GM12878 (cell line): ENCODE data around the gene SLMAP. TPM values are rescaled to one million over a fixed set of nuclear protein-coding genes. Genes with fewer than 3 reads are reported as not detected.

Experiments
- ATAC-seq: fragments of 200-7000 bp; cut with Tn5 transposase; 3 replicates; pipeline ENCODE4 v1.9.1; 2020; ENCODE audit warnings: mild to moderate bottlenecking, moderate library complexity
- BruUV-seq: library from RNA; stranded (reverse); fragments of 400-500 nt; replicated peaks from 2 replicates; lab custom pipeline; 2021; lab: Mats Ljungman, UMichigan
- CTCF ChIA-PET: fragments of 300-600 bp; sonication (Branson Sonifier 250); formaldehyde crosslinking; extraction: SDS; loops from one replicate; lab custom pipeline; 2021; ENCODE audit warnings: inconsistent platforms; lab: Yijun Ruan, JAX
- POLR2A ChIA-PET: fragments of 350-600 bp; formaldehyde crosslinking; extraction: SDS; loops from one replicate; lab custom pipeline; 2021; ENCODE audit warnings: inconsistent platforms; lab: Charles Lee
- RAD21 ChIA-PET: fragments of 300-600 bp; sonication (Branson Sonifier 250); formaldehyde crosslinking; loops from one replicate; lab custom pipeline; 2023; ENCODE audit warnings: antibody characterized with exemption; ENCODE audit not compliant: unreplicated experiment; lab: Charles Lee
- SMC1A ChIA-PET: fragments of 300-600 bp; sonication (Branson Sonifier 250); formaldehyde crosslinking; loops from one replicate; lab custom pipeline; 2023; ENCODE audit not compliant: unreplicated experiment, uncharacterized antibody; lab: Charles Lee
- DNase-seq: peaks from one replicate; pipeline ENCODE4 v3.0.0-alpha.2; 2011; ENCODE audit warnings: low read depth, low spot score
- FAIRE-seq: peaks from 3 replicates; lab custom pipeline; 2011; peaks lifted over from hg19 to GRCh38; lab: Jason Lieb, UNC
- H2AFZ ChIP-seq: 2 replicates; pipeline ENCODE4 v1.6.0; 2011; ENCODE audit warnings: low read depth, low read length, control low read depth; ENCODE audit not compliant: control insufficient read depth
- H3K27ac ChIP-seq: 2 replicates; pipeline ENCODE4 v1.5.1; 2011; ENCODE audit warnings: control low read depth; ENCODE audit not compliant: control insufficient read depth, insufficient read depth
- H3K27me3 ChIP-seq, 2 experiments: replicated peaks in 1 of 2; 2 replicates each; pipeline versions ENCODE4 v1.6.0 to v1.6.1; 2011; ENCODE audit warnings: low read length in 1 of 2; ENCODE audit not compliant: control insufficient read depth in 2 of 2, insufficient read depth in 2 of 2
- H3K36me3 ChIP-seq, 2 experiments: 2 replicates each; pipeline ENCODE4 v1.5.1; 2011; ENCODE audit warnings: low read length in 1 of 2; ENCODE audit not compliant: control insufficient read depth in 2 of 2, insufficient read depth in 2 of 2
- H3K4me1 ChIP-seq: 2 replicates; pipeline ENCODE4 v1.6.1; 2011; ENCODE audit warnings: mild to moderate bottlenecking, low read length, moderate library complexity, mixed read lengths; ENCODE audit not compliant: control insufficient read depth, insufficient read depth
- H3K4me2 ChIP-seq: 2 replicates; pipeline ENCODE4 v1.6.0; 2011; ENCODE audit warnings: control low read depth; ENCODE audit not compliant: control insufficient read depth, insufficient read depth
- H3K4me3 ChIP-seq: fragments of 200-600 bp; sonication (generic); 2 replicates; pipeline ENCODE4 v1.5.1; 2016
- H3K79me2 ChIP-seq: 2 replicates; pipeline ENCODE4 v1.6.0; 2011; ENCODE audit warnings: low read length; ENCODE audit not compliant: control insufficient read depth, insufficient read depth
- H3K9ac ChIP-seq: 2 replicates; pipeline ENCODE4 v1.8.0; 2011; ENCODE audit warnings: low read length, control low read depth, mixed read lengths; ENCODE audit not compliant: control insufficient read depth, insufficient read depth
- H3K9me3 ChIP-seq: replicated peaks from 3 replicates; pipeline ENCODE4 v1.5.1; 2011; ENCODE audit warnings: mild to moderate bottlenecking, low read length; ENCODE audit not compliant: control insufficient read depth, insufficient read depth
- H4K20me1 ChIP-seq: 2 replicates; pipeline ENCODE4 v1.6.0; 2011; ENCODE audit not compliant: control insufficient read depth, insufficient read depth
- BCL3 ChIP-seq: IDR thresholded peaks from 2 replicates; pipeline ENCODE4 v1.6.1; 2011; ENCODE audit warnings: borderline replicate concordance, low read depth, mild to moderate bottlenecking, moderate library complexity, low read length; ENCODE audit not compliant: insufficient read depth, poor library complexity, severe bottlenecking
- BMI1 ChIP-seq: fragments of 450-650 bp; IDR thresholded peaks from 2 replicates; pipeline ENCODE4 v1.6.1; 2016; ENCODE audit warnings: mild to moderate bottlenecking, moderate library complexity, borderline replicate concordance
- CHD2 ChIP-seq: IDR thresholded peaks from 2 replicates; pipeline ENCODE4 v1.6.1; 2011; ENCODE audit warnings: low read depth, low read length, improper control_type of control experiment, borderline replicate concordance
- CREM ChIP-seq: IDR thresholded peaks from 2 replicates; pipeline ENCODE4 v1.6.1; 2014; ENCODE audit warnings: antibody characterized with exemption, low read depth
- EP300 ChIP-seq, 2 experiments: fragments of 150-350 bp in 1 of 2; IDR thresholded peaks; 2 replicates each; pipeline ENCODE4 v1.6.1; 2011 to 2012; ENCODE audit warnings: low read depth in 2 of 2, low read length in 2 of 2, borderline replicate concordance in 1 of 2, improper control_type of control experiment in 1 of 2, inconsistent platforms in 1 of 2; ENCODE audit not compliant: control insufficient read depth in 1 of 2
- FOS ChIP-seq: IDR thresholded peaks from 3 replicates; pipeline ENCODE4 v1.6.1; 2011; ENCODE audit warnings: borderline replicate concordance; ENCODE audit not compliant: insufficient read length; ENCODE audit errors: extremely low read depth
- GATAD2B ChIP-seq: fragments of 450-650 bp; conservative IDR thresholded peaks from 2 replicates; pipeline ENCODE4 v1.6.1; 2017; ENCODE audit warnings: low read depth, mild to moderate bottlenecking, moderate library complexity
- IRF3 ChIP-seq: fragments of 450-650 bp; IDR thresholded peaks from 2 replicates; pipeline ENCODE4 v1.6.1; 2014; ENCODE audit warnings: mild to moderate bottlenecking
- JUND ChIP-seq: IDR thresholded peaks from 2 replicates; pipeline ENCODE4 v1.6.1; 2012; ENCODE audit warnings: low read depth, mild to moderate bottlenecking, low read length, improper control_type of control experiment, moderate library complexity
- LARP7 ChIP-seq: fragments of 450-650 bp; IDR thresholded peaks from 2 replicates; pipeline ENCODE4 v1.6.1; 2017; ENCODE audit warnings: mild to moderate bottlenecking
- MTA2 ChIP-seq: fragments of 450-650 bp; IDR thresholded peaks from 2 replicates; pipeline ENCODE4 v1.6.1; 2016; ENCODE audit warnings: low read depth, mild to moderate bottlenecking, moderate library complexity
- NR2F1 ChIP-seq: fragments of 450-650 bp; conservative IDR thresholded peaks from 2 replicates; pipeline ENCODE4 v1.6.1; 2017; ENCODE audit warnings: mild to moderate bottlenecking
- PKNOX1 ChIP-seq: fragments of 450-650 bp; IDR thresholded peaks from 2 replicates; pipeline ENCODE4 v1.6.1; 2016; ENCODE audit warnings: mild to moderate bottlenecking
- RCOR1 ChIP-seq: conservative IDR thresholded peaks from 2 replicates; pipeline ENCODE4 v1.6.1; 2012; ENCODE audit warnings: low read depth, low read length, improper control_type of control experiment
- RELA ChIP-seq: fragments of 450-650 bp; IDR thresholded peaks from 2 replicates; pipeline ENCODE4 v1.8.0; 2014; ENCODE audit warnings: borderline replicate concordance; ENCODE audit not compliant: partially characterized antibody
- SRF ChIP-seq, 2 experiments: IDR thresholded peaks; 2 replicates each; pipeline ENCODE4 v1.6.1; 2011; ENCODE audit warnings: low read depth in 2 of 2, low read length in 2 of 2, mild to moderate bottlenecking in 1 of 2, moderate library complexity in 1 of 2
- TBL1XR1 ChIP-seq: IDR thresholded peaks from 2 replicates; pipeline ENCODE4 v1.6.1; 2012; ENCODE audit warnings: low read depth, low read length, improper control_type of control experiment
- TCF7 ChIP-seq: IDR thresholded peaks from 2 replicates; pipeline ENCODE4 v1.6.1; 2014; ENCODE audit warnings: antibody characterized with exemption, borderline replicate concordance
- WGBS: methylation state at CpG from one replicate; pipeline ENCODE4 v1.1.6; 2016; ENCODE audit warnings: low lambda C conversion rate; ENCODE audit not compliant: insufficient replicate concordance, insufficient coverage; ENCODE audit errors: missing lambda C conversion rate; 5-methylcytosine and 5-hydroxymethylcytosine counted together
- in situ Hi-C: fragments of 300-500 bp; cut with MboI; formaldehyde crosslinking; loops from 9 replicates; pipeline ENCODE4 v1.14.3; 2018; ENCODE audit warnings: mixed read lengths
- intact Hi-C: fragments of 100-400 bp; cut with micrococcal nuclease; formaldehyde crosslinking; loops from one replicate; pipeline ENCODE4 v1.14.2; 2022; ENCODE audit not compliant: unreplicated experiment
- polyA plus RNA-seq, 11 experiments: library from polyadenylated mRNA; depleted of rRNA in 4 of 11; unstranded in 6 of 11; stranded (reverse) in 5 of 11; fragments of >200 nt; fragmentation: Nextera tagmentation in 4 of 11; fragmentation: Illumina TruSeq in 1 of 11; extraction: Ambion mirVana in 4 of 11; extraction: Trizol in 1 of 11; gene quantifications; 1 replicate in 1 of 11; 2 replicates in 10 of 11; pipeline versions ENCODE4 v1.2.1 to v1.2.3, GENCODE V29; 2011 to 2016; ENCODE audit warnings: inconsistent platforms in 2 of 11, missing spikeins in 2 of 11, low read depth in 1 of 11
- total RNA-seq, 4 experiments: library from RNA; depleted of rRNA in 3 of 4; stranded (reverse); fragments of >200 nt in 3 of 4; fragmentation: Illumina TruSeq in 1 of 4; extraction: Trizol in 1 of 4; gene quantifications; 2 replicates each; pipeline versions ENCODE4 v1.2.1 to v1.2.3, GENCODE V29; 2013 to 2021

SLMAP gene
- total and polyA plus RNA-seq, 10 of the 15 experiments (the other 5 are each of a cell fraction or from before 2014, with no cell fraction given), result 8.3 to 43.8 (median 26.4) TPM

DNA sequence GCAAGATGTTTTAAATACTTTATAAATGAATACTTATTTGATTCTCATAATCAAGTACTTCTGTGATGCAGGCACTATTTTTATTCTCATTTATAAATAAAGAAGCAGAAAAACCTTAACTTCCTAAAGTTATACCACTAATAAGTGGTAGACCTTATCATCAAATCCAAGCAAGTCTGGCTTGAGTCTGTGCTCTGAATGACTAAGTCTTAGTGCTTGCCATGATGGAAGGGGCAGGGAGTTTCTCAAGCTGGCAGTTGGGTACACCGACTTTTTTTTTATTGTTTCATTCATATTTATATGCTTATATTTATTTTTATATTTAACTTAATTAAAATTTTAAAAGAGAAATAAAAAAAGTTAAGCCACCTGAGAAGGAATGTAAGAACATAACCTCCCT lies 23.6 kb downstream of the SLMAP start:
- ATAC-seq, result no peak
- no peak for FAIRE-seq
- POLR2A ChIA-PET, result interaction anchor here (0.5 to 1.2 kb wide), 2 partner anchors 8 to 405 kb away, joined by 3 read pairs; no protein-coding TSS in a partner anchor

More for the DNA sequence above, 23.6 kb downstream of the SLMAP start:
- no TSS peak for BruUV-seq
- Histone ChIP-seq H3K79me2 (peaks cover 29% of the 10 kb centered on the region), H3K36me3 (peaks cover 0 to 3% of the 10 kb centered on the region in 2 experiments; a peak in 2 of 4 replicates), H3K9me3 (no peaks in the 10 kb centered on the region; the same call in 2 of the 3 replicates), H3K27me3 (no peaks in the 10 kb centered on the region), H3K27ac (no peak overlapping the region), H3K9ac (no peak overlapping the region), H4K20me1 (no peaks in the 10 kb centered on the region), H3K4me2 (no peak overlapping the region), H3K4me3 (no peak overlapping the region), H3K4me1 (no peaks in the 10 kb centered on the region), H2AFZ (no peak overlapping the region)
- in situ Hi-C loops, result no loop called here
- intact Hi-C loops, result no loop called here
- DNase-seq, result no peak
- SMC1A ChIA-PET, result interaction anchor here (0.6 to 3.1 kb wide), 5 partner anchors 8 to 544 kb away, joined by 3 to 17 read pairs (median 3); no protein-coding TSS in a partner anchor
- 94% methylated on average over 1 of the region's 1 CpG for WGBS
- RAD21 ChIA-PET, result interaction anchor here (0.6 kb wide), 1 partner anchor 88 kb away, joined by 4 read pairs; no protein-coding TSS in a partner anchor
- CTCF ChIA-PET, result interaction anchor here (0.8 kb wide), 1 partner anchor 18 kb away, joined by 4 read pairs; no protein-coding TSS in a partner anchor
- TF ChIP-seq JUND, result no peak
- no peak for TF ChIP-seq PKNOX1
- TF ChIP-seq RCOR1, result no peak
- TF ChIP-seq CREM, result no peak
- no peak for TF ChIP-seq IRF3
- no peak for TF ChIP-seq RELA
- no peak for TF ChIP-seq BCL3
- no peak for TF ChIP-seq FOS
- TF ChIP-seq CHD2, result no peak
- no peak for TF ChIP-seq MTA2
- TF ChIP-seq SRF (IDR thresholded peaks at IDR 0.05; ENCODE audit: low read depth in 2 of 2, low read length in 2 of 2), result no peak
- TF ChIP-seq BMI1, result no peak
- no peak for TF ChIP-seq TCF7
- TF ChIP-seq GATAD2B, result no peak
- no peak for TF ChIP-seq EP300 (IDR thresholded peaks at IDR 0.05; ENCODE audit: borderline replicate concordance in 1 of 2, control insufficient read depth in 1 of 2, low read depth in 2 of 2, low read length in 2 of 2)
- no peak for TF ChIP-seq LARP7
- TF ChIP-seq NR2F1, result no peak
- no peak for TF ChIP-seq TBL1XR1
